ENCODE measurements around the gene SPG21. TPM values are rescaled to one million over a fixed set of nuclear protein-coding genes. Genes with fewer than 3 reads are reported as not detected.

The SPG21 gene
- total RNA-seq, 1 donor from 2014 or later = 63.6 TPM

- intact Hi-C loops (cut with micrococcal nuclease) = no loop called here
These were observed 3.6 kb upstream of the SPG21 start for GRCh38 chr15:64993290-64993689.

- intact Hi-C loops (cut with micrococcal nuclease) = loop anchor here (2.0 kb wide), 3 partner anchors 141 to 305 kb away; partner anchors contain the start of genes PDCD7 and RNU5A-1
These were observed 1.9 kb upstream of the SPG21 start for GRCh38 chr15:64991536-64992135.

GRCh38 chr15:64990168-64990470, 405 bp upstream of the SPG21 start:
- intact Hi-C loops (cut with micrococcal nuclease) = loop anchor here (1.0 to 2.0 kb wide), 6 partner anchors 59 to 307 kb away; partner anchors contain the start of genes CLPX, PDCD7 and RNU5A-1

- intact Hi-C loops (cut with micrococcal nuclease) = no loop called here
These were observed 2.6 kb downstream of the SPG21 start for GRCh38 chr15:64987136-64987535.

GRCh38 chr15:64985366-64986033, 4.2 kb downstream of the SPG21 start:
- intact Hi-C loops (cut with micrococcal nuclease) = loop anchor here (1.0 kb wide), 1 partner anchor 281 kb away; no protein-coding TSS in a partner anchor

- intact Hi-C loops (cut with micrococcal nuclease) = no loop called here
These were observed 7.2 kb downstream of the SPG21 start for GRCh38 chr15:64982472-64982871.

- intact Hi-C loops (cut with micrococcal nuclease) = no loop called here
These were observed 7.8 kb downstream of the SPG21 start for GRCh38 chr15:64981812-64982431.

- intact Hi-C loops (cut with micrococcal nuclease) = no loop called here
These were observed 10.4 kb downstream of the SPG21 start for GRCh38 chr15:64979252-64979710.

- intact Hi-C loops (cut with micrococcal nuclease) = no loop called here
These were observed 14.3 kb downstream of the SPG21 start for GRCh38 chr15:64975390-64975789.

- intact Hi-C loops (cut with micrococcal nuclease) = no loop called here
These were observed 19.0 kb downstream of the SPG21 start for GRCh38 chr15:64970698-64971097.

- intact Hi-C loops (cut with micrococcal nuclease) = no loop called here
These were observed 20.3 kb downstream of the SPG21 start for GRCh38 chr15:64969401-64969800.

- intact Hi-C loops (cut with micrococcal nuclease) = no loop called here
These were observed 28.7 kb downstream of the SPG21 start for GRCh38 chr15:64961013-64961412.

GRCh38 chr15:64960153-64960552, 29.6 kb downstream of the SPG21 start:
- intact Hi-C loops (cut with micrococcal nuclease) = no loop called here

- intact Hi-C loops (cut with micrococcal nuclease) = no loop called here
These were observed 30.6 kb downstream of the SPG21 start for GRCh38 chr15:64959128-64959527.

GRCh38 chr15:64954395-64954794, 35.3 kb downstream of the SPG21 start:
- intact Hi-C loops (cut with micrococcal nuclease) = no loop called here

GRCh38 chr15:64951777-64952418, 37.8 kb downstream of the SPG21 start:
- intact Hi-C loops (cut with micrococcal nuclease) = no loop called here

- intact Hi-C loops (cut with micrococcal nuclease) = no loop called here
These were observed 38.8 kb downstream of the SPG21 start for GRCh38 chr15:64950888-64951287.

GRCh38 chr15:64949383-64950186, 40.1 kb downstream of the SPG21 start:
- intact Hi-C loops (cut with micrococcal nuclease) = no loop called here

- intact Hi-C loops (cut with micrococcal nuclease) = no loop called here
These were observed 40.8 kb downstream of the SPG21 start for GRCh38 chr15:64948916-64949315.

- intact Hi-C loops (cut with micrococcal nuclease) = no loop called here
These were observed 42.5 kb downstream of the SPG21 start for GRCh38 chr15:64947211-64947610.

GRCh38 chr15:64944961-64945360, 44.8 kb downstream of the SPG21 start:
- intact Hi-C loops (cut with micrococcal nuclease) = no loop called here
